B cell (primary cell): Measurements from ENCODE around the gene KMO.

Source experiments
- EZH2 ChIP-seq: IDR thresholded peaks from 2 replicates; pipeline ENCODE4 v1.6.1; 2012; ENCODE audit warnings: borderline replicate concordance, low read depth, mild to moderate bottlenecking, moderate library complexity, low read length; ENCODE audit not compliant: insufficient read depth, poor library complexity, severe bottlenecking
- TF ChIP-seq, protein P1 (sequence below): fragments of 200-600 bp; IDR thresholded peaks from one replicate; pipeline ENCODE4 v1.8.0; 2022; ENCODE audit warnings: antibody characterized with exemption, mild to moderate bottlenecking

GRCh38 chr1:241520080-241520465, 12.1 kb upstream of the KMO start:
- TF ChIP-seq, protein P1, sequence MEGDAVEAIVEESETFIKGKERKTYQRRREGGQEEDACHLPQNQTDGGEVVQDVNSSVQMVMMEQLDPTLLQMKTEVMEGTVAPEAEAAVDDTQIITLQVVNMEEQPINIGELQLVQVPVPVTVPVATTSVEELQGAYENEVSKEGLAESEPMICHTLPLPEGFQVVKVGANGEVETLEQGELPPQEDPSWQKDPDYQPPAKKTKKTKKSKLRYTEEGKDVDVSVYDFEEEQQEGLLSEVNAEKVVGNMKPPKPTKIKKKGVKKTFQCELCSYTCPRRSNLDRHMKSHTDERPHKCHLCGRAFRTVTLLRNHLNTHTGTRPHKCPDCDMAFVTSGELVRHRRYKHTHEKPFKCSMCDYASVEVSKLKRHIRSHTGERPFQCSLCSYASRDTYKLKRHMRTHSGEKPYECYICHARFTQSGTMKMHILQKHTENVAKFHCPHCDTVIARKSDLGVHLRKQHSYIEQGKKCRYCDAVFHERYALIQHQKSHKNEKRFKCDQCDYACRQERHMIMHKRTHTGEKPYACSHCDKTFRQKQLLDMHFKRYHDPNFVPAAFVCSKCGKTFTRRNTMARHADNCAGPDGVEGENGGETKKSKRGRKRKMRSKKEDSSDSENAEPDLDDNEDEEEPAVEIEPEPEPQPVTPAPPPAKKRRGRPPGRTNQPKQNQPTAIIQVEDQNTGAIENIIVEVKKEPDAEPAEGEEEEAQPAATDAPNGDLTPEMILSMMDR, result no peak
- no peak for TF ChIP-seq EZH2
